Measurements from ENCODE around the gene SFN.

GRCh38 chr1:26827663-26828062 lies 35.3 kb upstream of the SFN start:
- TF ChIP-seq SREBF2 (IDR thresholded peaks at IDR 0.05) (no peak), POLR2A (IDR thresholded peaks at IDR 0.05; ENCODE audit: low read length) (no peak)
